BE2C (cell line): ENCODE data around the gene CRIM1.

Experiments
- DNase-seq: peaks from one replicate; pipeline ENCODE4 v3.0.0-alpha.2; 2020
- H3K27me3 ChIP-seq: fragments of 250-450 bp; sonication (Bioruptor Pico); 2 replicates; pipeline ENCODE4 v1.5.1; 2020; ENCODE audit warnings: mild to moderate bottlenecking
- H3K36me3 ChIP-seq: fragments of 250-450 bp; sonication (Bioruptor Pico); 2 replicates; pipeline ENCODE4 v1.5.1; 2020; ENCODE audit warnings: mild to moderate bottlenecking
- H3K4me1 ChIP-seq: fragments of 250-450 bp; sonication (Bioruptor Pico); 2 replicates; pipeline ENCODE4 v1.5.1; 2020
- H3K4me3 ChIP-seq: 2 replicates; pipeline ENCODE4 v1.5.1; 2011; ENCODE audit warnings: low read depth, low read length
- H3K9me3 ChIP-seq: fragments of 250-450 bp; sonication (Bioruptor Pico); 2 replicates; pipeline ENCODE4 v1.5.1; 2020
- TF ChIP-seq, protein P1 (sequence below): IDR thresholded peaks from 2 replicates; pipeline ENCODE4 v1.5.1; 2012; ENCODE audit warnings: mild to moderate bottlenecking, low read depth, low read length

CRIM1 gene

DNA sequence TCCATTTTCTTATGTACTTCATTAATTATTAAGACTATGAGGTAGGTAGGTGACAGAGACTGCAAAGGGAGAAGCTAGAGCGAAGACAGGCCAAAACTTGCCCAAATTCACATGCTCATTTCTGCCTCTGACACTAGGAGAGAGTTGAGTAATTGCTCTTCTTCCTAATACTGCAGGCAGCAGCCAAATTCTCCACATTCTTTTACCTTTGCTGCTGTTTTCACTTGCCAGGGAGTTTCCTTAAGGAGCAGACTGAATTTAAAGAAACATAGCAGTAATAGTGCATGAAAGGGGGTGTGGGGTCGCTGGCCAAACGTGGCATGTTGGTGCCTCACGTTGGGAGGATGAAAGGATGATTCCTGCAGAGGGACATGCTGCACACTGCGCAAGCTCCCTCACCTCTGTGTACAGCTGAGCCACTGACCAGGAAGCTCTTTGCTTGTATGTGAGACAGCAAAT is 12.3 kb downstream of the CRIM1 start:
- DNase-seq: no peak
- H3K4me1 ChIP-seq: no peaks in the 10 kb centered on the region
- TF ChIP-seq, protein P1, sequence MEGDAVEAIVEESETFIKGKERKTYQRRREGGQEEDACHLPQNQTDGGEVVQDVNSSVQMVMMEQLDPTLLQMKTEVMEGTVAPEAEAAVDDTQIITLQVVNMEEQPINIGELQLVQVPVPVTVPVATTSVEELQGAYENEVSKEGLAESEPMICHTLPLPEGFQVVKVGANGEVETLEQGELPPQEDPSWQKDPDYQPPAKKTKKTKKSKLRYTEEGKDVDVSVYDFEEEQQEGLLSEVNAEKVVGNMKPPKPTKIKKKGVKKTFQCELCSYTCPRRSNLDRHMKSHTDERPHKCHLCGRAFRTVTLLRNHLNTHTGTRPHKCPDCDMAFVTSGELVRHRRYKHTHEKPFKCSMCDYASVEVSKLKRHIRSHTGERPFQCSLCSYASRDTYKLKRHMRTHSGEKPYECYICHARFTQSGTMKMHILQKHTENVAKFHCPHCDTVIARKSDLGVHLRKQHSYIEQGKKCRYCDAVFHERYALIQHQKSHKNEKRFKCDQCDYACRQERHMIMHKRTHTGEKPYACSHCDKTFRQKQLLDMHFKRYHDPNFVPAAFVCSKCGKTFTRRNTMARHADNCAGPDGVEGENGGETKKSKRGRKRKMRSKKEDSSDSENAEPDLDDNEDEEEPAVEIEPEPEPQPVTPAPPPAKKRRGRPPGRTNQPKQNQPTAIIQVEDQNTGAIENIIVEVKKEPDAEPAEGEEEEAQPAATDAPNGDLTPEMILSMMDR: no peak
- H3K9me3 ChIP-seq: no peaks in the 10 kb centered on the region
- H3K4me3 ChIP-seq: no peak overlapping the region
- no peaks in the 10 kb centered on the region for H3K36me3 ChIP-seq
- H3K27me3 ChIP-seq: peaks cover 34% of the 10 kb centered on the region

DNA sequence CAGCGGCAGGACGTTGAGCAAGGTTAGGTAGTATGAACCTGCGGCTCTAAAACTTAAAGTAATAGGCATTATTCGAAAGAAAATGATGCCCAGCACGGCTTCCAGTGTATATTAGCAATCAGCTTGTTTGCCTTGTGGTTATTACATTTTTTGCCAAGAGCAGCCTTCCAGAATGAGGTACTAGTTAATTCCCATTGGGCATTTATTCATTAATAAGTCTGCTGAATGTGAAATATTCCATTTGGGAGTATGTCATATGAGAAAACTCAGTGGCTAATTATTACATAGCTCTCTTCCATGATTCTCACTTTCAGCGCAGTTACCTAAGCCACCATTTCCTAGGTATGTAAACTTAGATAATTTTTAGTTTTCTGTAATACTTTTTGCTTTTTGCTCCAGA is 12.9 kb downstream of the CRIM1 start:
- Histone ChIP-seq H3K4me1 (no peaks in the 10 kb centered on the region), H3K27me3 (peaks cover 37% of the 10 kb centered on the region), H3K9me3 (no peaks in the 10 kb centered on the region), H3K36me3 (no peaks in the 10 kb centered on the region), H3K4me3 (no peak overlapping the region)
- no peak for DNase-seq
- TF ChIP-seq, protein P1: no peak

DNA sequence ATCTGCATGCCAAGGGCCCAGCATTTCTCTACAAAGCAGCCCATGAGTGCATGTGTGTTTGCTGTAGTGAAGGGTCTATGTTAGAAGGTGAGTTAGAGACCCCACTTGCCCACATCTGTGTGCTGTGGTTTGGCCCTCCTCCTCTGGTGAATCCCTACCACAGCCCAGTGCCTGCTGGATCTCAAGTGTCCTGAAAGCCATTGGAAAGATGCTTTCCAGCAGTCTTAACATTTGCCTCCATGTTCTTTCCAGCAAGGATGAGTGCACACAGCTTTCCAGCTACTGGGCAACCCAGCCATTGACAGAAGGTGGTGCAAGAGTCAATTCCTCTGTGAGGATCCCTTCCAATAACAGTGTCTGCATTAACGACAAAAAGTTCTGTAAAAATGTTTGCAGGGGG is 13.6 kb downstream of the CRIM1 start:
- no peaks in the 10 kb centered on the region for H3K9me3 ChIP-seq
- peaks cover 37% of the 10 kb centered on the region for H3K27me3 ChIP-seq
- H3K36me3 ChIP-seq: no peaks in the 10 kb centered on the region
- no peak overlapping the region for H3K4me3 ChIP-seq
- no peak for DNase-seq
- H3K4me1 ChIP-seq: no peaks in the 10 kb centered on the region
- TF ChIP-seq, protein P1: no peak

DNA sequence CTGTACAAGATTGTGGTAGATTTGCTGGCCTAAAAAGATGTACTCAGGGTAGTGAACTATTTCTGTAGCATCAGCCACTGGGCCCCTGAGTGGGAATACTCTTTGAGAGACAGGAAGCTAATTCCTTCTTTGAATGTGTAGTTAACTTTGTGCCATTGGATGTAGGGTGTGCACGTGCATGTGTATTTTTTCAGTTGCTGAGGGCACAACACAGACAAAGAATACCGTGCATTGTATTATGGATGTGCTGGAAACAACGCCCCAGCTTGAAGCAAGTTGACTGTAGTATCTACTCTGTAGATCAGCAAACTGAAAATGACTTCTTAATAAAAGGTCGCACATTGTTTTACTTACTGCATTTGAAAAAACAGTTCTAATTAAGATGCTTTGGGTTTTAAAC is 14.1 kb downstream of the CRIM1 start:
- H3K36me3 ChIP-seq: no peaks in the 10 kb centered on the region
- DNase-seq: no peak
- peaks cover 37% of the 10 kb centered on the region for H3K27me3 ChIP-seq
- TF ChIP-seq, protein P1: no peak
- no peaks in the 10 kb centered on the region for H3K4me1 ChIP-seq
- no peaks in the 10 kb centered on the region for H3K9me3 ChIP-seq
- H3K4me3 ChIP-seq: no peak overlapping the region

DNA sequence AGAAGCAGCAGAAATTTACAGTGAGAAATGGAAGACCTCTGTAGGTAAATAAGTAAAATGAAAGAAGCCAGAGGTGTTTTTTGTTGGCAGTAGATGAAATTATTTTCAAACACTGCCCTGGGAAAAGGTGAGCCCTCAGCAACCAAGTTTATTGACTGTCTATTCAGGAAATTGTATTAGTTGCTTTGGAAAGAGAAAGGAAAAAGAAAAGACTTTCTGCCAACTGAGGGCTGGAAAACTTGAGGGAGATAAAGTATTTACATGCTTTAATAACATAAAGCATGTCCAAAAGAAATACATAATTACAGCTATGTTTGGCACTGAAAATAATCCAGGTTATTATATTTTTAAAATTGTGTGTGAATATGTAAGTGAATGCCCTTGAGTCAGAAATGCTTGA is 14.7 kb downstream of the CRIM1 start:
- no peak for DNase-seq
- peaks cover 32% of the 10 kb centered on the region for H3K27me3 ChIP-seq
- TF ChIP-seq, protein P1: no peak
- no peaks in the 10 kb centered on the region for H3K9me3 ChIP-seq
- no peaks in the 10 kb centered on the region for H3K4me1 ChIP-seq
- no peaks in the 10 kb centered on the region for H3K36me3 ChIP-seq
- H3K4me3 ChIP-seq: no peak overlapping the region

DNA sequence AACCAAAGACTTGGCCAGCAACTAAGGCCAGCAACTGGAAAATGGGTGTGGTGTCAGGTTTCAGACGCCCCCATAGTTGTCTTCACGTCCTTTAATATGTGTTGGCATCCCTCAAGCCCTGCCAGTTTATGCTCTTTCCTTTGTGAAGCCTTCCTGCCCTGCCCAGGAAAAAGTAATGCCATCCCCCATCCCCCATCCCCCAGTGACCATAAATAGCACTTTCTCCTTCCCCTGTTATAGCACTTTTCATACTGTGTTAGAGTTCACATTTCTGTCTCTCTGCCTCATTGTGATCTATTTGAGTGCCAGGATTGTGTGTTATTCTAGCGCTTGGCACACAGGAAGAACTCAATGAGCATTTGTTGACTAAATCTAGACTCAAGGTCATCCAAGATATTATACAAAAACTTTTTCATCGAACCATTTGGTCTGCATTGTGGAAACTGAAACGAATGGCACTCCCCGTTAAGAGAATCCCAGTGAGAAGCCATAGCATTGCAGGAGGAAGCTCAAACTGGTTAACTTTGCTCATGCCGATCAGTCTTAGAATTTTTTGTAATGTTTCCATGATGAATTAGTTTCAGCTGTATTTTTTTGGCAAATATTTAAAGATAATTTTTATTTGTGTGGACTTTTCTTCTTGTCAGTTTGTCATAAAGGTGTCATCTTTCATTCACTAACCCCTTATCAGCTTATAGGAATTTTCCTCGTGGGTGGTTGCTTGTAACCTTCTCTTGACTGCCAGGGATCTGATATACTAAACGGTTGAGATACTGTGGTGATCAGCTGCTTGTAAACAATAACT is 15.7 kb downstream of the CRIM1 start:
- Histone ChIP-seq H3K36me3 (no peaks in the 10 kb centered on the region), H3K27me3 (peaks cover 27% of the 10 kb centered on the region), H3K9me3 (no peaks in the 10 kb centered on the region), H3K4me1 (no peaks in the 10 kb centered on the region), H3K4me3 (no peak overlapping the region)
- DNase-seq: no peak
- TF ChIP-seq, protein P1: no peak
